Mesenchymal stem cell (in vitro differentiated cells and primary cell): ENCODE measurements around the gene DNAJC8.

Experiments used
- DNase-seq: peaks from one replicate; pipeline ENCODE4 v3.0.0-alpha.2; 2013
- H2AFZ ChIP-seq: one replicate; pipeline ENCODE4 v1.6.1; 2013; ENCODE audit warnings: low read depth, mild to moderate bottlenecking, control low read depth, inconsistent platforms, low read length, moderate library complexity
- H2AK5ac ChIP-seq: 2 replicates; pipeline ENCODE4 v1.6.1; 2013; ENCODE audit warnings: low read length, moderate library complexity, mild to moderate bottlenecking, inconsistent platforms; ENCODE audit not compliant: severe bottlenecking
- H2BK120ac ChIP-seq: one replicate; pipeline ENCODE4 v1.6.1; 2013; ENCODE audit warnings: low read depth, mild to moderate bottlenecking, inconsistent platforms, low read length, moderate library complexity
- H2BK12ac ChIP-seq, 2 experiments: one replicate each; pipeline ENCODE4 v1.6.1; 2013; ENCODE audit warnings: inconsistent platforms in 2 of 2, low read length in 2 of 2, mild to moderate bottlenecking in 2 of 2, moderate library complexity in 2 of 2, control low read depth in 1 of 2
- H2BK15ac ChIP-seq: one replicate; pipeline ENCODE4 v1.6.1; 2013; ENCODE audit warnings: mild to moderate bottlenecking, low read depth, inconsistent platforms; ENCODE audit not compliant: poor library complexity, severe bottlenecking
- H2BK5ac ChIP-seq: 2 replicates; pipeline ENCODE4 v1.6.1; 2013; ENCODE audit warnings: low read depth, mild to moderate bottlenecking, low read length, control low read depth, inconsistent platforms; ENCODE audit not compliant: poor library complexity, severe bottlenecking
- H3K14ac ChIP-seq, 2 experiments: one replicate each; pipeline ENCODE4 v1.6.1; 2013; ENCODE audit warnings: inconsistent platforms in 2 of 2, low read length in 2 of 2, control low read depth in 1 of 2, mild to moderate bottlenecking in 1 of 2, moderate library complexity in 1 of 2
- H3K18ac ChIP-seq, 2 experiments: one replicate each; pipeline ENCODE4 v1.6.1; 2013; ENCODE audit warnings: inconsistent platforms in 2 of 2, low read length in 2 of 2, control low read depth in 1 of 2, low read depth in 1 of 2, mild to moderate bottlenecking in 1 of 2
- H3K23ac ChIP-seq, 2 experiments: one replicate each; pipeline ENCODE4 v1.6.1; 2013; ENCODE audit warnings: inconsistent platforms in 2 of 2, low read length in 2 of 2, mild to moderate bottlenecking in 2 of 2, moderate library complexity in 2 of 2, control low read depth in 1 of 2
- H3K27ac ChIP-seq: 2 replicates; pipeline ENCODE4 v1.5.1; 2013; ENCODE audit warnings: mild to moderate bottlenecking, moderate library complexity, low read length, control low read depth, inconsistent platforms; ENCODE audit not compliant: poor library complexity, severe bottlenecking
- H3K27me3 ChIP-seq, 2 experiments: 2 replicates each; pipeline versions ENCODE4 v1.6.1 to v1.7.0; 2013; ENCODE audit warnings: low read length in 2 of 2, mild to moderate bottlenecking in 2 of 2, moderate library complexity in 2 of 2, control low read depth in 1 of 2, inconsistent platforms in 1 of 2; ENCODE audit not compliant: control insufficient read depth in 1 of 2, insufficient read depth in 1 of 2
- H3K36me3 ChIP-seq, 2 experiments: 2 replicates each; pipeline versions ENCODE4 v1.6.1 to v1.7.0; 2013; ENCODE audit warnings: low read length in 2 of 2, control low read depth in 1 of 2, inconsistent platforms in 1 of 2, low read depth in 1 of 2, mild to moderate bottlenecking in 1 of 2; ENCODE audit not compliant: insufficient read depth in 2 of 2, control insufficient read depth in 1 of 2
- H3K4ac ChIP-seq, 2 experiments: one replicate each; pipeline ENCODE4 v1.6.1; 2013; ENCODE audit warnings: inconsistent platforms in 2 of 2, low read length in 2 of 2, mild to moderate bottlenecking in 2 of 2, moderate library complexity in 2 of 2, control low read depth in 1 of 2, low read depth in 1 of 2
- H3K4me1 ChIP-seq: 2 replicates; pipeline ENCODE4 v1.6.1; 2013; ENCODE audit warnings: low read depth, low read length, control low read depth; ENCODE audit not compliant: control insufficient read depth, insufficient read depth
- H3K4me2 ChIP-seq: 2 replicates; pipeline ENCODE4 v1.6.1; 2013; ENCODE audit warnings: low read length, mild to moderate bottlenecking, inconsistent platforms; ENCODE audit not compliant: poor library complexity, severe bottlenecking
- H3K4me3 ChIP-seq, 2 experiments: 2 replicates each; pipeline versions ENCODE4 v1.5.1 to v1.7.0; 2013; ENCODE audit warnings: low read length in 2 of 2, mild to moderate bottlenecking in 2 of 2, control low read depth in 1 of 2, low read depth in 1 of 2; ENCODE audit not compliant: insufficient read depth in 1 of 2
- H3K79me1 ChIP-seq: replicated peaks from 2 replicates; pipeline ENCODE4 v1.6.1; 2013; ENCODE audit warnings: mild to moderate bottlenecking, control low read depth, low read length, inconsistent platforms; ENCODE audit not compliant: poor library complexity, severe bottlenecking
- H3K9ac ChIP-seq: 2 replicates; pipeline ENCODE4 v1.7.0; 2013; ENCODE audit warnings: mild to moderate bottlenecking, low read length, moderate library complexity
- H3K9me3 ChIP-seq: 2 replicates; pipeline ENCODE4 v1.7.0; 2013; ENCODE audit warnings: mild to moderate bottlenecking, low read length; ENCODE audit not compliant: control insufficient read depth
- H4K8ac ChIP-seq: one replicate; pipeline ENCODE4 v1.6.1; 2013; ENCODE audit warnings: inconsistent platforms, mild to moderate bottlenecking, low read length, moderate library complexity
- H4K91ac ChIP-seq: one replicate; pipeline ENCODE4 v1.6.1; 2013; ENCODE audit warnings: mild to moderate bottlenecking, low read length, inconsistent platforms
- WGBS: methylation state at CpG from one replicate; pipeline ENCODE4 v1.1.7; 2013; ENCODE audit warnings: mixed read lengths; 5-methylcytosine and 5-hydroxymethylcytosine counted together

The DNAJC8 gene

GRCh38 chr1:28259252-28259933, 26.6 kb upstream of the DNAJC8 start, which contains the start of gene SESN2:
SESN2 (plus strand) TSS chr1:28259518; CDS start chr1:28259848, 330 bp downstream.
- under 1% methylated on average over 76 of the region's 76 CpGs for WGBS
- Histone ChIP-seq H4K91ac (peak within 1 kb of the TSS; percentile 76), H2AK5ac (no peak within 1 kb of the TSS), H3K9ac (peak within 1 kb of the TSS; percentile 98), H3K36me3 (peaks cover 0 to 5% of the 10 kb centered on the region in 2 experiments), H3K14ac (peak within 1 kb of the TSS in 1 of 2 experiments; percentile 99), H3K4me2 (peak within 1 kb of the TSS; percentile 75), H3K18ac (peak within 1 kb of the TSS; percentile 58 to 97), H2BK5ac (peak within 1 kb of the TSS; percentile 86), H2BK15ac (peak within 1 kb of the TSS; percentile 93), H3K4me3 (peak within 1 kb of the TSS; percentile 86 to 93), H3K4me1 (peaks cover 18% of the 10 kb centered on the region), H2BK12ac (peak within 1 kb of the TSS; percentile 33 to 68), H3K4ac (peak within 1 kb of the TSS; percentile 77 to 90), H3K27me3 (no peaks in the 10 kb centered on the region), H3K23ac (peak within 1 kb of the TSS in 1 of 2 experiments; percentile 73), H3K27ac (peak within 1 kb of the TSS; percentile 83), H4K8ac (peak within 1 kb of the TSS; percentile 31), H3K9me3 (no peaks in the 10 kb centered on the region), H2BK120ac (peak within 1 kb of the TSS; percentile 54), H3K79me1 (peaks cover 3% of the 10 kb centered on the region), H2AFZ (peak within 1 kb of the TSS; percentile 89)
- peak; percentile 99 for DNase-seq

GRCh38 chr1:28258628-28259251, 25.9 kb upstream of the DNAJC8 start:
- Histone ChIP-seq H3K79me1 (peaks cover 3% of the 10 kb centered on the region), H3K14ac (no peak overlapping the region)

GRCh38 chr1:28257736-28258135, 24.9 kb upstream of the DNAJC8 start:
- Histone ChIP-seq H3K4me3 (no peak overlapping the region), H2BK15ac (no peak overlapping the region), H3K27me3 (no peaks in the 10 kb centered on the region), H2BK5ac (no peak overlapping the region), H3K14ac (no peak overlapping the region), H2BK120ac (no peak overlapping the region), H3K4me1 (peaks cover 11% of the 10 kb centered on the region), H3K79me1 (peaks cover 3% of the 10 kb centered on the region), H3K9ac (peak overlapping the region; percentile 98), H3K27ac (no peak overlapping the region), H2AFZ (no peak overlapping the region), H2BK12ac (no peak overlapping the region), H3K9me3 (no peaks in the 10 kb centered on the region), H3K36me3 (no peaks in the 10 kb centered on the region), H2AK5ac (no peak overlapping the region), H3K23ac (no peak overlapping the region), H3K18ac (no peak overlapping the region), H4K91ac (no peak overlapping the region), H4K8ac (no peak overlapping the region), H3K4ac (peak overlapping the region in 1 of 2 experiments; percentile 16), H3K4me2 (no peak overlapping the region)
- WGBS, result no CpG with 5 or more reads among the region's 4 CpGs
- DNase-seq, result no peak

More at GRCh38 chr1:28258628-28259251, 25.9 kb upstream of the DNAJC8 start:
- H3K4me3 ChIP-seq, result peak overlapping the region in 1 of 2 experiments; percentile 70
- no peak overlapping the region for H2AK5ac ChIP-seq
- H3K36me3 ChIP-seq, result peaks cover 0 to 5% of the 10 kb centered on the region in 2 experiments
- H2BK120ac ChIP-seq, result peak overlapping the region; percentile 2
- peak; percentile 26 for DNase-seq
- H2BK5ac ChIP-seq, result no peak overlapping the region
- no peak overlapping the region for H4K91ac ChIP-seq
- H3K23ac ChIP-seq, result no peak overlapping the region
- H3K9ac ChIP-seq, result peak overlapping the region; percentile 98
- H2BK15ac ChIP-seq, result no peak overlapping the region
- H2BK12ac ChIP-seq, result peak overlapping the region in 1 of 2 experiments; percentile 33
- WGBS, result 41% methylated on average over 12 of the region's 12 CpGs
- H3K18ac ChIP-seq, result peak overlapping the region; percentile 1 to 33
- peak overlapping the region; percentile 36 for H2AFZ ChIP-seq
- no peaks in the 10 kb centered on the region for H3K9me3 ChIP-seq
- H3K27ac ChIP-seq, result no peak overlapping the region
- H3K4me2 ChIP-seq, result no peak overlapping the region
- H3K4me1 ChIP-seq, result peaks cover 16% of the 10 kb centered on the region
- H3K4ac ChIP-seq, result peak overlapping the region in 1 of 2 experiments; percentile 61
- H3K27me3 ChIP-seq, result no peaks in the 10 kb centered on the region
- H4K8ac ChIP-seq, result no peak overlapping the region

GRCh38 chr1:28256197-28256827, 23.5 kb upstream of the DNAJC8 start:
- Histone ChIP-seq H3K4me3 (no peak overlapping the region), H3K9me3 (no peaks in the 10 kb centered on the region), H2AFZ (no peak overlapping the region), H2BK5ac (no peak overlapping the region), H2AK5ac (no peak overlapping the region), H3K27ac (no peak overlapping the region), H3K4me2 (no peak overlapping the region), H4K8ac (no peak overlapping the region), H4K91ac (no peak overlapping the region), H3K23ac (no peak overlapping the region), H3K4ac (no peak overlapping the region), H2BK120ac (no peak overlapping the region), H3K4me1 (peaks cover 4% of the 10 kb centered on the region), H3K79me1 (peaks cover 3% of the 10 kb centered on the region), H2BK15ac (no peak overlapping the region), H3K18ac (no peak overlapping the region), H3K9ac (no peak overlapping the region), H3K27me3 (no peaks in the 10 kb centered on the region), H2BK12ac (no peak overlapping the region), H3K14ac (no peak overlapping the region), H3K36me3 (no peaks in the 10 kb centered on the region)
- DNase-seq, result no peak
- 95% methylated on average over 6 of the region's 6 CpGs for WGBS
